Psoas muscle (tissue), 8 donors: Measurements from ENCODE around the gene ZBTB8OS. TPM values are rescaled to one million over a fixed set of nuclear protein-coding genes. Genes with fewer than 3 reads are reported as not detected.
"Not testable (repeated sequence)": the region's sequence is repeated elsewhere in the genome, so short reads cannot be mapped to it uniquely, and the experiment has no call there.

Source experiments
- ATAC-seq, 4 donors: fragments of 200-7000 bp; cut with Tn5 transposase; one replicate each; pipeline ENCODE4 v1.9.1; 2020; ENCODE audit warnings: moderate library complexity in 3 of 4, mild to moderate bottlenecking in 2 of 4
- DNase-seq, 2 donors: peaks; one replicate each; pipeline ENCODE4 v3.0.0-alpha.2; 2020
- H3K27ac ChIP-seq: fragments of 200-600 bp; one replicate; pipeline ENCODE4 v1.8.0; 2022
- H3K27me3 ChIP-seq, 3 donors: fragments of 200-600 bp in 1 of 3; one replicate each; pipeline versions ENCODE4 v1.6.1 to v1.8.0; 2013 to 2022; ENCODE audit warnings: low read length in 2 of 3, mild to moderate bottlenecking in 2 of 3, moderate library complexity in 1 of 3; ENCODE audit not compliant: insufficient read depth in 3 of 3
- H3K36me3 ChIP-seq, 2 donors: fragments of 200-600 bp in 1 of 2; one replicate each; pipeline versions ENCODE4 v1.6.1 to v1.8.0; 2013 to 2022; ENCODE audit warnings: low read depth in 1 of 2, mild to moderate bottlenecking in 1 of 2, moderate library complexity in 1 of 2; ENCODE audit not compliant: insufficient read depth in 1 of 2
- H3K4me1 ChIP-seq: fragments of 200-600 bp; one replicate; pipeline ENCODE4 v1.8.0; 2022
- H3K4me3 ChIP-seq: fragments of 200-600 bp; one replicate; pipeline ENCODE4 v1.8.0; 2022; ENCODE audit warnings: mild to moderate bottlenecking
- H3K9me3 ChIP-seq: fragments of 200-600 bp; one replicate; pipeline ENCODE4 v1.8.0; 2022
- WGBS, 3 donors: extraction: QIAGEN DNeasy Blood & Tissue Kit; methylation state at CpG; one replicate each; pipeline versions ENCODE4 v1.1.6 to v1.1.7; 2013; 5-methylcytosine and 5-hydroxymethylcytosine counted together
- intact Hi-C, 2 donors: fragments of 100-400 bp; cut with DNase I; formaldehyde crosslinking; loops; one replicate each; pipeline versions ENCODE4 v1.11.0 to v1.14.2; 2022
- polyA plus RNA-seq, 3 donors: library from polyadenylated mRNA; stranded (reverse); fragments of 200-250 nt; gene quantifications; one replicate each; pipeline ENCODE4 v1.2.3, GENCODE V29; 2013
- total RNA-seq, 4 donors: library from RNA; stranded (reverse); fragmentation: NEBNext Ultra II Directional in 2 of 4; extraction: Animal tissue kit (Norgen Biotek cat#: 25700) in 2 of 4; gene quantifications; one replicate each; pipeline versions ENCODE4 v1.2.1 to v1.2.4, GENCODE V29; 2021 to 2023
- TF ChIP-seq, protein P1 (sequence below): fragments of 200-600 bp; IDR thresholded peaks from one replicate; pipeline ENCODE4 v1.8.0; 2022; ENCODE audit warnings: antibody characterized with exemption
- donor health status: healthy with polysubstance abuse.
- donor health status: DM: no; HTN: no; CAD: no; lungs with moderate emphysema.
- donor health status: Bipolar disorder and iron deficiency.
- donor health status: healthy.
- donor health status: DM: yes; HTN: yes; CAD: no.
- donor health status: DM: no; HTN: no; CAD: no.
- donor health status: DM: no; HTN: no; CAD: no.
- donor health status: DM: yes; HTN: yes; CAD: no.

The ZBTB8OS gene
- total and polyA plus RNA-seq, 7 donors, result 25.3 to 76.4 (median 38.5) TPM

DNA sequence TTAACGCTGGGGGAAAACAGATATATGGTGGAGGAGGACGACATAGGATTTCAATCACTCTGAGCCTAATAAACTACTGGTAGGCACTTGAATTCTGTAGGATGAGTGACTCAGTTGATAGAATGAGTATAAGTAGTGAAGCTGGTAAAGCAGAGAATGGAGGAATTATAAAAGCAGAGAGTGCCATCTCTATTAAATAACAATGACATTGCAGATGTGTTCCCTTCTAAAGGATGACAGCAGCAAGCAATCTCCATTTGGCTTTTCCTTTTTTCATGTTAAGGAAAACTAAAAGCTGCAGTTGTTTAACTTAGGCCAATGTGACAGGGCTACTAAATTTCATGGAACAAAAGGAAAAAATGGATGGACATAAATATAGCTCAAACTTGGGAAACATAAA, 17.5 kb downstream of the ZBTB8OS start:
- TF ChIP-seq, protein P1, sequence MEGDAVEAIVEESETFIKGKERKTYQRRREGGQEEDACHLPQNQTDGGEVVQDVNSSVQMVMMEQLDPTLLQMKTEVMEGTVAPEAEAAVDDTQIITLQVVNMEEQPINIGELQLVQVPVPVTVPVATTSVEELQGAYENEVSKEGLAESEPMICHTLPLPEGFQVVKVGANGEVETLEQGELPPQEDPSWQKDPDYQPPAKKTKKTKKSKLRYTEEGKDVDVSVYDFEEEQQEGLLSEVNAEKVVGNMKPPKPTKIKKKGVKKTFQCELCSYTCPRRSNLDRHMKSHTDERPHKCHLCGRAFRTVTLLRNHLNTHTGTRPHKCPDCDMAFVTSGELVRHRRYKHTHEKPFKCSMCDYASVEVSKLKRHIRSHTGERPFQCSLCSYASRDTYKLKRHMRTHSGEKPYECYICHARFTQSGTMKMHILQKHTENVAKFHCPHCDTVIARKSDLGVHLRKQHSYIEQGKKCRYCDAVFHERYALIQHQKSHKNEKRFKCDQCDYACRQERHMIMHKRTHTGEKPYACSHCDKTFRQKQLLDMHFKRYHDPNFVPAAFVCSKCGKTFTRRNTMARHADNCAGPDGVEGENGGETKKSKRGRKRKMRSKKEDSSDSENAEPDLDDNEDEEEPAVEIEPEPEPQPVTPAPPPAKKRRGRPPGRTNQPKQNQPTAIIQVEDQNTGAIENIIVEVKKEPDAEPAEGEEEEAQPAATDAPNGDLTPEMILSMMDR, result no peak
- intact Hi-C loops, result no loop called here
- no peak overlapping the region for H3K27ac ChIP-seq
- no peaks in the 10 kb centered on the region for H3K27me3 ChIP-seq
- H3K9me3 ChIP-seq, result no peaks in the 10 kb centered on the region
- 68 to 82% (median 81%) methylated on average over 2 of the region's 2 CpGs for WGBS, 3 donors
- H3K4me1 ChIP-seq, result no peaks in the 10 kb centered on the region
- DNase-seq, result no peak
- no peak for ATAC-seq
- no peak overlapping the region for H3K4me3 ChIP-seq
- peaks cover 0 to 68% of the 10 kb centered on the region in 2 donors for H3K36me3 ChIP-seq

DNA sequence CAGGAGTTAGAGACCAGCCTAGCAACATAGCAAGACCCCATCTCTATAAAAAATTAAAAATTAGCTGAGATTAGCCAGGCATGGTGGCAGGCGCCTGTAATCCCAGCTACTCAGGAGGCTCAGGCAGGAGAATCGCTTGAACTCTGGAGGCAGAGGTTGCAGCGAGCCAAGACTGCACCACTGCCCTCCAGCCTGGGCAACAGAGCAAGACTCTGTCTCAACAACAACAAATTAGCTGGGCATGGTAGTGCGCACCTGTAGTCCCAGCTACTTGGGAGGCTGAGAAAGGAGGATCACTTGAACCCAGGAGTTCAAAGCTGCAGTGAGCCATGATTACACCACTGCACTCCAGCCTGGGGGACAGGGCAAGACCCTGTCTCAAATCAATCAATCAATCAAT, 20.2 kb downstream of the ZBTB8OS start:
- H3K4me3 ChIP-seq, H3K4me1 ChIP-seq, DNase-seq, intact Hi-C loops, H3K27ac ChIP-seq, ATAC-seq, H3K27me3 ChIP-seq, H3K9me3 ChIP-seq: not testable (repeated sequence)
- WGBS, 3 donors, result 98 to 100% (median 98%) methylated on average over 4 of the region's 4 CpGs
- H3K36me3 ChIP-seq, result peaks cover 0 to 95% of the 10 kb centered on the region in 2 donors

DNA sequence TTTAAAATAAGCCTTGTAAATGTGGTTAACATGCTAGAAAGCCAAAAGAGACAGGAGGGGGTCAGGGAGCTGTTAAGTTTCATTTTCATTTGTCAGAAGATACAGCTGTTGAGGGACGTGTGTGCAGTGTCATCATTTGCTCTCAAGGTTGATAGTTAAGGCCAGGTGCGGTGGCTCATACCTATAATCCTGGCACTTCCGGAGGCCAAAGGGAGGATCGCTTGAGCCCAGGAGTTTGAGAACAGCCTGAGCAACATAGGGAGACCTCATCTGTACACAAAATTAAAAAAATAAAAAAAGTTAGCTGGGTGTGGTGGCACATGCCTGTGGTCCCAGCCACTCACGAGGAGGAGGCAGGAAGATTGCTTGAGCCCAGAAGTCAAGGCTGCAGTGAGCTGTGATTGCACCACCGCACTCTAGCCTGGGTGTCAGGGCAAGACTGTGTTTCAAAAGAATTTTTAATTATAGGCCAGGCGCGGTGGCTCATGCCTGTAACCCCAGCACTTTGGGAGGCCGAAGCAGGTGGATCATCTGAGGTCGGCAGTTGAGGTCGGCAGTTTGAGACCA, 22.7 kb downstream of the ZBTB8OS start:
- ATAC-seq, result no peak
- peaks cover 0 to 73% of the 10 kb centered on the region in 2 donors for H3K36me3 ChIP-seq
- no peaks in the 10 kb centered on the region for H3K9me3 ChIP-seq

DNA sequence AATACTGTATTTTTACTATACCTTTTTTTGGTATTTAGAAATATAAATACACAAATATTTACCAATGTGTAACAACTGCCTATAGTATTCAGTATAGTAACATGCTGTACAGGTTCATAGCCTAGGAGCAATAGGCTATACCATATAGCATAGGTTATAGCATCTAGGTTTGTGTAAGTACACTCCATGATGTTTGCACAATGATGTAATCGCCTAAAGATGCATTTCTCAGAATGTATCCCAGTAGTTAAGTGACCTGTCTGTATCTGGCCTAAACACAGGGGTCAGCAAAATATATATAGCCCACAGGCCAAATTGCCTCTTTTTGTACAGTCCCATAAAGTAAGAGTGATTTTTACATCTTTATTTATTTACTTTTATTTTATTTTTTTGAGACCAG, 24.2 kb downstream of the ZBTB8OS start:
- no peaks in the 10 kb centered on the region for H3K9me3 ChIP-seq
- intact Hi-C loops, result loop anchor here in 1 of 2 donors (10.0 kb wide), 1 partner anchor 181 kb away; no protein-coding TSS in a partner anchor
- H3K4me1 ChIP-seq, result no peaks in the 10 kb centered on the region
- no peak overlapping the region for H3K27ac ChIP-seq
- no peaks in the 10 kb centered on the region for H3K27me3 ChIP-seq
- H3K36me3 ChIP-seq, result peaks cover 0 to 67% of the 10 kb centered on the region in 2 donors
- no peak for ATAC-seq
- no peak for DNase-seq
- 92 to 97% (median 96%) methylated on average over 1 of the region's 1 CpG for WGBS, 3 donors
- TF ChIP-seq, protein P1, result no peak
- H3K4me3 ChIP-seq, result no peak overlapping the region

More for the DNA sequence above, 22.7 kb downstream of the ZBTB8OS start:
- Histone ChIP-seq H3K27me3 (no peaks in the 10 kb centered on the region), H3K4me3 (no peak overlapping the region), H3K27ac (no peak overlapping the region), H3K4me1 (no peaks in the 10 kb centered on the region)
- intact Hi-C loops, result loop anchor here in 1 of 2 donors (10.0 kb wide), 1 partner anchor 183 kb away; no protein-coding TSS in a partner anchor
- no peak for DNase-seq
- TF ChIP-seq, protein P1, result no peak
- WGBS, 3 donors, result 80 to 86% (median 84%) methylated on average over 11 of the region's 11 CpGs

DNA sequence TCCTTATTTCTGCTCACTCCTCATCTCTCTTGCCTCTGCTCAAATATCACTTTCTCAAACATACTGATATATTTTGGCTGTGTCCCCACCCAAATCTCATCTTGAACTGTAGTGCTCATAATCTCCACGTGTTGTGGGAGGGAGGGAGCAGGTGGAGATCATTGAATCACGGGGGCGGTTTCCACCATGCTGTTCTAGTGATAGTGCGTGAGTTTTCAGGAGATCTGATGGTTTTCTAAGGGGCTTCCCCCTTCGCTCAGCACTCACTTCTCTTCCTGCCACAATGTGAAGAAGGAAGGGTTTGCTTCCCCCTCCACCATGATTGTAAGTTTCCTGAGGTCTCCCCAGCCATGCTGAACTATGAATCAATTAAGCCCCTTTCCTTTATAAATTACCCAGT, 26.6 kb downstream of the ZBTB8OS start:
- intact Hi-C loops, result loop anchor here in 1 of 2 donors (10.0 kb wide), 1 partner anchor 179 kb away; no protein-coding TSS in a partner anchor
- H3K9me3 ChIP-seq, result no peaks in the 10 kb centered on the region
- DNase-seq (no peak), ATAC-seq (no peak)
- H3K27me3 ChIP-seq, result no peaks in the 10 kb centered on the region
- no peak overlapping the region for H3K4me3 ChIP-seq
- H3K27ac ChIP-seq, result no peak overlapping the region
- TF ChIP-seq, protein P1, result no peak
- 76 to 86% (median 81%) methylated on average over 5 of the region's 5 CpGs for WGBS, 3 donors
- peaks cover 0 to 47% of the 10 kb centered on the region in 2 donors for H3K36me3 ChIP-seq
- H3K4me1 ChIP-seq, result no peaks in the 10 kb centered on the region
